Stimulated activated memory B cell treated with anti-CD40 and anti-IgM and Interleukin-4, amounts not matched to agents 10 μg/mL and 1 μg/mL and 100 μg/mL, for 72 hours (primary cell): ENCODE data around the gene EREG.
A peak's percentile ranks its signal among the peaks of the same experiment; 100 is the strongest.

ENCODE experiments used
- ATAC-seq: fragments of 150-1000 bp; cut with Tn5 transposase; 2 replicates; pipeline ENCODE4 v1.10.0; 2021
- H3K27ac Mint-ChIP-seq: one replicate; pipeline ENCODE4 v1.8.0; 2022; ENCODE audit warnings: mild to moderate bottlenecking, mixed read lengths
- H3K27me3 Mint-ChIP-seq: one replicate; pipeline ENCODE4 v1.8.0; 2022; ENCODE audit warnings: mixed read lengths
- H3K36me3 Mint-ChIP-seq: one replicate; pipeline ENCODE4 v1.8.0; 2022; ENCODE audit warnings: mixed read lengths
- H3K4me1 Mint-ChIP-seq: one replicate; pipeline ENCODE4 v1.8.0; 2022; ENCODE audit warnings: mixed read lengths
- H3K4me3 Mint-ChIP-seq: one replicate; pipeline ENCODE4 v1.8.0; 2022; ENCODE audit warnings: mild to moderate bottlenecking, moderate library complexity, mixed read lengths
- H3K9me3 Mint-ChIP-seq: one replicate; pipeline ENCODE4 v1.8.0; 2022; ENCODE audit warnings: mixed read lengths

EREG gene

DNA sequence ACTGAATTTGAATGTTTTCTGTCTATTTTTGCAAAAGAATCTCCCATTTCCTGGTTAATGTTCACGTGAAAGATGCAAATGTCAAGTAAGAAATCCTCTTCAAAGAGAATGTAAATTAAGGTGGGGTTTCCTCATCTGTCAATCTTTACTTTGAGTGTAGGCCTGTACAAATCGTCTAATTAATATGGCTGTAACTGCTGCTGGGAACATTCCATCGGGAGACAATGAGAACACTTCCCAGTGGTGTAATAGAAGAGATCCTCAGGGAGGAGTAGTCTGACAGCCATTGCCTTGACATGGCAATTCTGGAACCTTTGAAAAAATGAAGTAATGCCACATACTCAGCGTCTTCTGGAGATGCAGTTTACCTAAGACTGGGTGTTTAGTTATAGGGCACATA is 3.7 kb downstream of the EREG start:
- H3K27me3 Mint-ChIP-seq: peaks cover 45% of the 10 kb centered on the region
- no peaks in the 10 kb centered on the region for H3K9me3 Mint-ChIP-seq
- no peak overlapping the region for H3K4me3 Mint-ChIP-seq
- H3K27ac Mint-ChIP-seq: no peak overlapping the region
- ATAC-seq: no peak
- peaks cover 14% of the 10 kb centered on the region for H3K4me1 Mint-ChIP-seq
- no peaks in the 10 kb centered on the region for H3K36me3 Mint-ChIP-seq

DNA sequence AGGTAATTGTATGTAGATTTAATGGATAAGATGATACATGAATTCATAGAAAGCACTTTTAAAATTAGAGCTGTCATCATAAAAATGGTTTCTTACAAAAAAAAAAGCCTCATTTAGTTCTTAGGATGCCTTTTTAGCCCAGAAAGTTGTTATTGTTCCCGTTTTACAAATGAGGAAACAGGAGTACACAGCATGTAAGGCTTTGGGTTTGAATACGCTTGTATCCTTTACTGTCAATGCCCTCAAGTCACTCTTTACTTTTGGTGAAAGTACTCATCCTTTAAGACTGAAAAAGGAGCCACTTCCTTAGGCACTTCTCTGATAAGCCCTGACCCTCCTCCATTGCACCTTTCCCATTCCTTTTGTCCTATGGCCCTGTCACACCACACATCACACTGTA is 4.9 kb downstream of the EREG start:
- Mint-ChIP-seq H3K4me1 (peaks cover 6% of the 10 kb centered on the region), H3K9me3 (no peaks in the 10 kb centered on the region), H3K27ac (no peak overlapping the region), H3K4me3 (no peak overlapping the region), H3K27me3 (peaks cover 32% of the 10 kb centered on the region), H3K36me3 (no peaks in the 10 kb centered on the region)
- ATAC-seq: no peak

DNA sequence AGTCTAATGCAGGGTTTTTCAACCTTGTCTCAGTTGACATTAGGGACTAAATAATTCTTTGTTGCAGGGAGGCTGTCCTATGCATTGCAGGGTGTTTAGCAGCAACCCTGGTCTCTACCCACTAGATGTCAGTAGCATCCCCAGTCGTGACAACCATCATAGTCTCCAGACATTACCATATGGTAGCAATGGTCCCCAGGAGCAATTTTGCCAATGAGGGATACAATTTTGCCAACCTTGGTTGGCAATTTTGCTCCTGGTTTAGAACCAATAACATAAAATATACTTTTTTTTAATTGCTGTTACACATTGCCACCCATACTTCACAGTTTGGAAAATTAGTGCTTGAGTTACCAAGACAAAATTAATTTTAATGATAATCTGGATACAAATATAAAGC is 6.0 kb downstream of the EREG start:
- H3K4me3 Mint-ChIP-seq: no peak overlapping the region
- peak; percentile 70 for ATAC-seq
- no peaks in the 10 kb centered on the region for H3K4me1 Mint-ChIP-seq
- H3K27me3 Mint-ChIP-seq: peaks cover 22% of the 10 kb centered on the region
- H3K27ac Mint-ChIP-seq: no peak overlapping the region
- H3K9me3 Mint-ChIP-seq: no peaks in the 10 kb centered on the region
- no peaks in the 10 kb centered on the region for H3K36me3 Mint-ChIP-seq

DNA sequence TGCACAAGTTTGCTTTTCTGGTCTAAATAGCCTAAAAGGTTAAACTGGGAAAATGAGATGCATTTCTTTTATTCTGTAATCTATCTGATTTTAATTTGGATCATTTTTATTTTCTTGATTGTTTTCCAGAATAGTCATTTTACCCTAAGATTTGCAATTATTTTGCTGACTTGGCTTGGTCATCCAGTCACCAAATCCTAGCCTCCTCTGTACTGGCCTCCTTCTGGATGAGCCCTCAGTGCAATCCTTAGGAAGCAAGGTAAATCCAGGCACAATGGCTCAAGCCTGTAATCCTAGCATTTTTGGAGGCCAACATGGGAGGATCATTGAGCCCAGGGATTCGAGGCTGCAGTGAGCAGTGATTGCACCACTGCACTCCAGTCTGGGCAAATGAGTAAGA is 9.2 kb downstream of the EREG start:
- no peak for ATAC-seq
- H3K36me3 Mint-ChIP-seq: no peaks in the 10 kb centered on the region
- no peak overlapping the region for H3K27ac Mint-ChIP-seq
- no peaks in the 10 kb centered on the region for H3K9me3 Mint-ChIP-seq
- peaks cover 12% of the 10 kb centered on the region for H3K27me3 Mint-ChIP-seq
- no peak overlapping the region for H3K4me3 Mint-ChIP-seq
- no peaks in the 10 kb centered on the region for H3K4me1 Mint-ChIP-seq

GRCh38 chr4:74374561-74375327 is 9.8 kb downstream of the EREG start:
- no peak overlapping the region for H3K4me3 Mint-ChIP-seq

DNA sequence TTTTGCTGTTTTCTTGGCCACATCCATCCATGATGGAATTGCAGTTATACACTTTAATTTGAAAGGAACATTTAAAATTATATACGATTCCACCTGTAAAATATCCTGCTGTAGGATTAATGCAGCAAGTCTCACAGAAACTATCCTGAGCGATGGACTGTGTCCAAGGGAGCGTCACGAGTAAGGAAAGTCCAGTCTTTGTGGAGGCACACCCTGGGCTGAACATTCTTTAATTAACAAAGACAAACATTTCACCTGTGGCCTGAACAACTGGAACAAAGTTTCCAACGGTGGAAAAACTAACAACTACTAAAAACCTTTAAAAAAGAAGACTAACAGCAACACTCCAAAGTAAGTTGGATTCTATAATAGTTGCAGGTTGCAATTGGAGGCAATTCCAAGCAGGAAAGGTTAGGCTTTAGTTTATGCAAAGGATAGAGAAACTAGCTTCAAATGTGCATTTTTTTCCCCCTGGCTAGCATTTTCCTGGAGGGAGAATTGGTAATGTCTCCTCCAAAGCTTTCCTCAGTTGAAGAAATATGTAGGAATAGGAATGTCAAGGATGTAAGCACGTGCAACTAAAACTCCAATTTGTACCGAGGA is 11.0 kb downstream of the EREG start:
- Mint-ChIP-seq H3K27me3 (peaks cover 12% of the 10 kb centered on the region), H3K4me1 (no peaks in the 10 kb centered on the region), H3K4me3 (no peak overlapping the region), H3K36me3 (no peaks in the 10 kb centered on the region), H3K27ac (no peak overlapping the region), H3K9me3 (no peaks in the 10 kb centered on the region)
- ATAC-seq: no peak

More at GRCh38 chr4:74374561-74375327, 9.8 kb downstream of the EREG start:
- Mint-ChIP-seq H3K27ac (no peak overlapping the region), H3K27me3 (peaks cover 12% of the 10 kb centered on the region), H3K9me3 (no peaks in the 10 kb centered on the region), H3K36me3 (no peaks in the 10 kb centered on the region), H3K4me1 (no peaks in the 10 kb centered on the region)
- no peak for ATAC-seq

GRCh38 chr4:74376888-74377483 is 12.0 kb downstream of the EREG start:
- H3K4me1 Mint-ChIP-seq: no peaks in the 10 kb centered on the region
- no peak overlapping the region for H3K27ac Mint-ChIP-seq
- ATAC-seq: no peak
- H3K4me3 Mint-ChIP-seq: no peak overlapping the region
- H3K27me3 Mint-ChIP-seq: peaks cover 1% of the 10 kb centered on the region
- no peaks in the 10 kb centered on the region for H3K9me3 Mint-ChIP-seq
- H3K36me3 Mint-ChIP-seq: no peaks in the 10 kb centered on the region

- no peaks in the 10 kb centered on the region for H3K4me1 Mint-ChIP-seq
- H3K4me3 Mint-ChIP-seq: no peak overlapping the region
- H3K27me3 Mint-ChIP-seq: no peaks in the 10 kb centered on the region
- H3K9me3 Mint-ChIP-seq: no peaks in the 10 kb centered on the region
- H3K27ac Mint-ChIP-seq: no peak overlapping the region
- H3K36me3 Mint-ChIP-seq: no peaks in the 10 kb centered on the region
- ATAC-seq: no peak
Observed at GRCh38 chr4:74377714-74378113, 12.8 kb downstream of the EREG start.

GRCh38 chr4:74378573-74378972 is 13.6 kb downstream of the EREG start:
- Mint-ChIP-seq H3K27ac (no peak overlapping the region), H3K4me1 (no peaks in the 10 kb centered on the region), H3K36me3 (no peaks in the 10 kb centered on the region), H3K4me3 (no peak overlapping the region), H3K9me3 (no peaks in the 10 kb centered on the region), H3K27me3 (no peaks in the 10 kb centered on the region)
- no peak for ATAC-seq

- Mint-ChIP-seq H3K36me3 (no peaks in the 10 kb centered on the region), H3K9me3 (no peaks in the 10 kb centered on the region), H3K27me3 (no peaks in the 10 kb centered on the region), H3K4me1 (no peaks in the 10 kb centered on the region), H3K4me3 (no peak overlapping the region), H3K27ac (no peak overlapping the region)
- no peak for ATAC-seq
Observed at GRCh38 chr4:74379912-74380311, 15.0 kb downstream of the EREG start.

DNA sequence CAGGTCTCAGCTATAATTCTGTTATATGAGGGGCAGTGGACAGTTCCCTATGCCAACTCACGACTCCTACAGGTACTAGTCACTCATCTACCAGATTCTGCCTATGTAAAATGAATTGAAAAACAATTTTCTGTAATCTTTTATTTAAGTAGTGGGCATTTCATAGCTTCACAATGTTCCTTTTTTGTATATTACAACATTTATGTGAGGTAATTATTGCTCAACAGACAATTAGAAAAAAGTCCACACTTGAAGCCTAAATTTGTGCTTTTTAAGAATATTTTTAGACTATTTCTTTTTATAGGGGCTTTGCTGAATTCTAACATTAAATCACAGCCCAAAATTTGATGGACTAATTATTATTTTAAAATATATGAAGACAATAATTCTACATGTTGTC is 20.4 kb downstream of the EREG start:
- no peak overlapping the region for H3K4me3 Mint-ChIP-seq
- no peak for ATAC-seq
- no peaks in the 10 kb centered on the region for H3K4me1 Mint-ChIP-seq
- H3K27me3 Mint-ChIP-seq: peaks cover 7% of the 10 kb centered on the region
- H3K36me3 Mint-ChIP-seq: no peaks in the 10 kb centered on the region
- no peak overlapping the region for H3K27ac Mint-ChIP-seq
- no peaks in the 10 kb centered on the region for H3K9me3 Mint-ChIP-seq

- H3K27me3 Mint-ChIP-seq: peaks cover 7% of the 10 kb centered on the region
- H3K9me3 Mint-ChIP-seq: no peaks in the 10 kb centered on the region
- no peak for ATAC-seq
- no peaks in the 10 kb centered on the region for H3K36me3 Mint-ChIP-seq
- no peak overlapping the region for H3K27ac Mint-ChIP-seq
- no peak overlapping the region for H3K4me3 Mint-ChIP-seq
- H3K4me1 Mint-ChIP-seq: no peaks in the 10 kb centered on the region
Observed at GRCh38 chr4:74386159-74386558, 21.2 kb downstream of the EREG start.

DNA sequence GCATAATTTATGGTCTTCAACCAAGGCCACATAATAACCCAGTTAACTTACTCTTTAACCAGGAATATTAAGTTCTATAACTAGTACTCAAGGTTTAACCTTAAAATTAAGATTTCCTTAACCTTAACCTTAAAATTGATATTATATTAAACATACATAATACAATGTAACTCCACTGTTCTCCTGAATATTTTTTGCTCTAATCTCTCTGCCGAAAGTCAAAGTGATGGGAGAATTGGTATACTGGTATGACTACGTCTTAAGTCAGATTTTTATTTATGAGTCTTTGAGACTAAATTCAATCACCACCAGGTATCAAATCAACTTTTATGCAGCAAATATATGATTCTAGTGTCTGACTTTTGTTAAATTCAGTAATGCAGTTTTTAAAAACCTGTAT is 22.8 kb downstream of the EREG start:
- no peaks in the 10 kb centered on the region for H3K4me1 Mint-ChIP-seq
- H3K27me3 Mint-ChIP-seq: peaks cover 7% of the 10 kb centered on the region
- no peaks in the 10 kb centered on the region for H3K36me3 Mint-ChIP-seq
- ATAC-seq: no peak
- H3K9me3 Mint-ChIP-seq: no peaks in the 10 kb centered on the region
- no peak overlapping the region for H3K4me3 Mint-ChIP-seq
- H3K27ac Mint-ChIP-seq: no peak overlapping the region

DNA sequence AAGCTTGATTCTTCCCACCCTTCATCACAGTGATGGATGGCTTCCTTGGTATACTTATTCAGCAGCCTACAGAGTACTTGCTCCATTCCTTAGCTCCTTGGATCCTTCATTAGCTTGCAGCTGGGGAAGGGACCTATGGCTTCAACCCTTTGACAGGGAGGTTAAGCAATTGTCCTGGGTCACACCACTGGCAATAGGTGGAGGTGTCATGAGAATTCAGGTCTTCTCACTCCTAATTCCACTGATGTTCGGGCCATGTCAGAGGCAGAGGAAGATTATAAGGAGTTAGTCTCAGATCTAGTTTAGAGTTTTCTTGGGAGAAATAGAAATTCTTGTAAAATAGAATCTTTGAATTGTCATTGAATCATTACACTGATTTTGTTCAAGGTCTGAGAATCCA is 24.5 kb downstream of the EREG start:
- Mint-ChIP-seq H3K4me1 (no peaks in the 10 kb centered on the region), H3K27ac (no peak overlapping the region), H3K4me3 (no peak overlapping the region)

GRCh38 chr4:74390677-74391076 is 25.7 kb downstream of the EREG start:
- H3K27ac Mint-ChIP-seq: no peak overlapping the region
- H3K27me3 Mint-ChIP-seq: peaks cover 7% of the 10 kb centered on the region
- H3K9me3 Mint-ChIP-seq: no peaks in the 10 kb centered on the region
- no peak overlapping the region for H3K4me3 Mint-ChIP-seq
- no peak for ATAC-seq
- no peaks in the 10 kb centered on the region for H3K4me1 Mint-ChIP-seq
- no peaks in the 10 kb centered on the region for H3K36me3 Mint-ChIP-seq

More for the DNA sequence above, 24.5 kb downstream of the EREG start:
- Mint-ChIP-seq H3K36me3 (no peaks in the 10 kb centered on the region), H3K9me3 (no peaks in the 10 kb centered on the region), H3K27me3 (peaks cover 7% of the 10 kb centered on the region)
- ATAC-seq: no peak

DNA sequence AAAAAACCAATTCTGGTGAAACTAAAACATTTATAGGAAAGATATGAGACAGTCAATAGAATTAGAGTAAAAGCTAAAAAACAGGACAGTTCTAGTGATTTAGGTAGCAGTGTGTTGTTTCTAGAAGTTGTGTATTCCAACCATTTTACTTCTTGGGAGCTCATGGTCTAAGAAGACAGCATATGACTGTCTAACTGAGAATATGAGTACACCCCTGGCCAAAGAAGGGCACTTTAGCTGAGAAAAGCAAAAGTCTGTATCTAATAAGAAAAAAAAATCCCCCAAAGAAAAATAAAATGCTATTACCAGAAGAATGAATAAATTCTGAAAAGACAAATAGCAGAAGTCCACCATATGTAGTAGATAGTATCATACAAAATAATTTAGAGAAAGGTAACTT is 26.4 kb downstream of the EREG start:
- no peak overlapping the region for H3K27ac Mint-ChIP-seq
- H3K27me3 Mint-ChIP-seq: peaks cover 7% of the 10 kb centered on the region
- no peaks in the 10 kb centered on the region for H3K9me3 Mint-ChIP-seq
- no peak for ATAC-seq
- no peaks in the 10 kb centered on the region for H3K36me3 Mint-ChIP-seq
- H3K4me1 Mint-ChIP-seq: no peaks in the 10 kb centered on the region
- no peak overlapping the region for H3K4me3 Mint-ChIP-seq
